KG1 (cell line): ENCODE data around the gene C10orf67.
A peak's percentile ranks its signal among the peaks of the same experiment; 100 is the strongest.

Experiments
- DNase-seq: peaks from one replicate; lab custom pipeline; 2025; lab: John Stamatoyannopoulos, UW

C10orf67 gene

DNA sequence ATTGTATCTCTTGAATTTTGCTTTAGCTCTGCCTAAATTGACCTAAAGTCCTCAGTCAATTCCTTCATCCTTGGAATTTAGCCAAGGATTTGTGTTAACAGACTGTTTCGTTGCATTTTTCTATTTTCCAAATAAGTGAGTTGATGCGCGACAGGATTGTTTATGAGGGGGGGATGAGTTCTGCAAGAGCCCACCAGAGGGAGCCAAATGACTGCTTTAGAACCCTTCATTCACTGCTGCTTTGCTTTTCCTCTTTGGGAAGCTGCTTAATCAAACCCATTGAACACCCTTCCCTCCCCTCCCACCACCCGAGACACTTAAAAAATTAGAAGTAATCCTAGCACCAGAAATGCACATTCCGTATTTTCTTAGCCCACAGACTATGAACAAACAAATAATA is 186.2 kb downstream of the C10orf67 start:
- peak; percentile 8 for DNase-seq

DNA sequence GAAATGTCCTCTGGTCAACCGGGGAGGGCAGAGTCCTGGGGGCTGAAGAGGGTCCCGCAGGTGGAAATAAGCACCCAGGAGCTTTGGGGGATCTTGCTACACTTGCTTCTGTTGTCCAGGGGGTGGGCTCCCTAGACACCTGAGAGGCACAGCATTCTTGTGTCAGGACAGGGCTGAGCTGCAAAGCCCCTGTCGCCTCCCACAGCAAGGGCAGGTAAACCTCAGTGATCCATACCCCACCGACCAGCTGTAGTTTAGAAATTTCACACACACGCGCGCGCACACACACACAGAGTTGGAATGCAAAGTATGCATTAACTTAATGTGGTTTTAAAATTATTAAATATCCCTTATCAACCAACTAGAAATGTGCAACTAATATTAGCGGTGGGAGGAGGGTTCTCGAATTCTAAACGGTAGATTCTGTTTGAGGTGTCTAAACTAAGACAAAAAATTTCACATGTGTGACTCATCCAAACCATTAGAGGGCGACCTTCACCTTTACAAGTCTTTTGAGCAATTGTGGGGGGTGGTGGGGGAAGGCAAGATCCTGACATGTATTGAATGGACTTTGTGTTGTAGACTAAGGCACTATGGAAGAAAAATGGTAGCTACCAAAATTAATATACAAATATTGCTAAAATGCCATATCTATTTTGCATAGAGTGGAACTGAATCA is 186.8 kb downstream of the C10orf67 start:
- DNase-seq, result no peak

DNA sequence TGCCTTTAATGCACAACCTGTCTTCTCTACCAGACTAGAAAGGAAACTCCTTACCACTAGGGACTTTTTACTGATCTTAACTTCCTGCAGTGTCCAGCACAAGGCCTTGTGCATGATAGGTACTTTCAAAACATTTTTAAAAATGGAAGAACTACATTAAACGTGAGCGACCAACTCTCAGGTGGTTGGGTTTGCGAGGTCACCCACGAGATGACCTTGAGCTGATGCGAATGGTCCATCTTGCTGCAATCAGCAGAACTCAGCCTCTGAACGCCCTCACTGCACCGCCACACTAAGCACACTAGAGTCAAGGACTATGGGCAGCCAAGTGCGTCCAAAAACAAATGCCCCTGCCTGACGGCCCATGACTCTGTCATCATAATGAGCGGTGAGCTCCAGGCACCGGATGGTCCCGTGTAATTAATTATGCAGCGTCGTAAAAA is 187.3 kb downstream of the C10orf67 start:
- DNase-seq, result no peak

DNA sequence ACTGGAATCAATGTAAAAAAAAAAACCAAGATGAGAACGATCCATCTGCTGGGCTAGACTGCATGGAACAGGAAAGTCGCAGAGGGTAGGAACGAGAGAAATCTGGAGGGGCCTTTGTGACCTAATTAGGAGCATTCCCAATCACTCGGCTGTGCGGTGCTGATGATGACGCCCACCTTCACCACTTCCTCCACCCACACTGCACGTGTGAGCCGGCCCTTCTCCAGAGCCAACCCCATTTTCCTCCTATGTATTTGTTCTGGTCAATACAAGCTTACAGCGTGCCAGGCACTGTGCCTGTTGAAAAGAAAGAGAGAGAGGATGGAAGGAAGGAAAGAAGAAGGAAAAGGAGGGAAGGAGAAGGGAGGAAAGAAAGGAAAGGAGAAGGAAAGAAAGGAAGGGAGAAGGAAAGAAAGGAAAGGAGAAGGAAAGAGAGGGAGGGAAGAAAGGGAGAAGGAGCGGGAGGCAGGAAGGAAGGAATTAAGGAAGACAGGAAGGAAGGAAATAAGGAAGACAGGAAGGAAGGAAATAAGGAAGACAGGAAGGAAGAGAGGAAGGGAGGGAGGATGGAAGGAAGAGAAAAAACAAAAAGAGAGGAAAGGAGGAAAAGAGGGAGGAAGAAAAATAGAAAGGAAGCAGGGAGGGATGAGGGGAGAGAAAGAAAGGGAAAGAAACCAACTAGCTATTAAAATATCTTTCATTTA is 188.0 kb downstream of the C10orf67 start:
- no peak for DNase-seq

DNA sequence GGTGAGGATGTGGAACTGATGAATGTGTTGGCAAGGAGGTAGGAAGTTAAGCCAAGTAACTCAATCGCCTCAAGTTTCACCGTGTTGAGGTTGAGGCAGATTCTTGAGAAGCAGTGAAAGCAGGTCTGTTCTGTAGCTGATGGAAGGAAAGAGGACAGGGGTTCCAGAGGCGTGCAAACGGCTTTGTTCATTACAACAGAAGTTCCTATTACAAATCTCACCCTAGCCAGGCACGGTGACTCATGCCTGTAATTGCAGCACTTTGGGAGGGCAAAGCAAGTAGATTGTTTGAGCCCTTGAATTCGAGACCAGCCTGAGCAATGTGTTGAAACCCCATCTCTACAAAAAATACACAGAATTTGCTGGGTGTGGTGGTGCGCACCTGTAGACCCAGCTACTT is 189.4 kb downstream of the C10orf67 start:
- no peak for DNase-seq
